ENCODE data around the gene LRCH1.

Gene LRCH1

DNA sequence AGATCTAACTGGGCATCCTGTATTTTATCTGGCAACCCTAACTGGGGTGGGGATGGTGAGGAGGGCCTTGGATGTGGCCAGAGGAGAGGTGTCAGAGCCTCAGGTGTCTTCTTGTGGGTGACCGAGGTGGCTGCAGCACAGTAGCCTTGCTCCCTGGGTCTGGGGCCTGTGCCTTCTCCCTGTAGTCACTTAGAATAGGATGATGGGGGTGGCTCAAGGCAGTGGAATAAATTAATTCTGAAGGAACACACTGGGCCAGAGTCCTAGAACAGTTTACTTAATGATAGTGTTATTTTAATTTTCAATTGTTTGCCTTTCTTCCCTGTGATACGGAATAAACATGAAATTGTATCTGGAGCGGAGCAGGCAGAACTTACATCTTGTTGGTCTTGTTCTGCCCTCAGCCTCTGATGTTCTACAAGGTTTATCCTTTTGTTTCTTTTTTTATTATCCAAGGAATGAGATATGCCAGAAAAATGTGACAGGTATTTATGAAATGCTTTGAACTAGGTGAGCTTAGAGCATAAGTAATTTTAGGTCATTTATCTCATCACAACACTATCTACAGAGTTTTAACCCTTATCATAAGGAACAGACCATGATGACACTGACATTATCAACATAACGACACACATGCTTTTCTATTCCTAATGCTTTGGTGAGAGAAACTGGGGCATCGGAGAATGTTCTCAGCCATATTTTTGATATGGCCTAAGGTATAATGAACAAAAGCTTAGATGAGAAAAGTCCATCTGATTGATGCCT is 51.4 kb downstream of the LRCH1 start:
- TF ChIP-seq, protein P1, sequence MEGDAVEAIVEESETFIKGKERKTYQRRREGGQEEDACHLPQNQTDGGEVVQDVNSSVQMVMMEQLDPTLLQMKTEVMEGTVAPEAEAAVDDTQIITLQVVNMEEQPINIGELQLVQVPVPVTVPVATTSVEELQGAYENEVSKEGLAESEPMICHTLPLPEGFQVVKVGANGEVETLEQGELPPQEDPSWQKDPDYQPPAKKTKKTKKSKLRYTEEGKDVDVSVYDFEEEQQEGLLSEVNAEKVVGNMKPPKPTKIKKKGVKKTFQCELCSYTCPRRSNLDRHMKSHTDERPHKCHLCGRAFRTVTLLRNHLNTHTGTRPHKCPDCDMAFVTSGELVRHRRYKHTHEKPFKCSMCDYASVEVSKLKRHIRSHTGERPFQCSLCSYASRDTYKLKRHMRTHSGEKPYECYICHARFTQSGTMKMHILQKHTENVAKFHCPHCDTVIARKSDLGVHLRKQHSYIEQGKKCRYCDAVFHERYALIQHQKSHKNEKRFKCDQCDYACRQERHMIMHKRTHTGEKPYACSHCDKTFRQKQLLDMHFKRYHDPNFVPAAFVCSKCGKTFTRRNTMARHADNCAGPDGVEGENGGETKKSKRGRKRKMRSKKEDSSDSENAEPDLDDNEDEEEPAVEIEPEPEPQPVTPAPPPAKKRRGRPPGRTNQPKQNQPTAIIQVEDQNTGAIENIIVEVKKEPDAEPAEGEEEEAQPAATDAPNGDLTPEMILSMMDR (IDR thresholded peaks at IDR 0.05; ENCODE audit: low read depth, low read length, missing control alignments) = no peak
- DNase-seq (ENCODE audit: low read depth) = no peak

DNA sequence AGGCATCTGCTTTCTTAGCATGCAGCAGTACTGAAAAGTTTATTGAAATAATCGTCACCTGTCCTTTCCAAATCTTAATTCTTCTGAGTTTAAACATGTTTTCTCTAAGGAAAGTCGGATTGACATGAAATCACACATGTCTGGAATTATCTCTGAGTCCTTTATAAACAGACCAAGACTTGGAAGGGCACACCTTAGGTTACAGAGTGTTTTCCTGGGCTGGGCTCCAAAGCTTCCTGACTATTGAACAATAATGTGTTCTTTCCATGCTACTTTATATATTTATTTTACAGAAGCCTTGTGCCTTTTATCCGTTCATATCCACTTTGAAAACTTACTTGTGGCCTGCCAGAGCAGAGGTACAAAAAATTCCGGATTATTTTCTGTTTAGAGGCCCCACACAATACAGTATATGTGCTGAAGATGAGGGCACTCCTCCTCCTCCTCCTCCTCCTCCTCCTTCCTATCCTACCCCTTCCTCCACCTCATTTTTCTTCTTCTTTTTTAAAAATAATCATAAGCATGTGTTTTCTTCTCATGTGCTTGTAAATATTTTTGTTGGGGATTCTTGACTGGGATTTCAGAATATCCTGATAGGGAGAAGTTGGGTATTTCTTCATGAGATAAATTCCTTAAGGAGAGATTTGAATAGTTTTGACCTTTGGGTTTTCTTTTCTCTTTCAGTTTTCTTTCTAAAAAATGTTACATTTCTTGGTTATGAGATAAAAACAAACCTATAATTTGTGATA is 52.3 kb downstream of the LRCH1 start:
- H3K4me3 ChIP-seq (ENCODE audit: low read depth, low read length) = no peak overlapping the region
- no peak for DNase-seq (ENCODE audit: low read depth)
- TF ChIP-seq, protein P1 (IDR thresholded peaks at IDR 0.05; ENCODE audit: low read depth, low read length, missing control alignments) = no peak

More for the DNA sequence above, 51.4 kb downstream of the LRCH1 start:
- no peak overlapping the region for H3K4me3 ChIP-seq (ENCODE audit: low read depth, low read length)

DNA sequence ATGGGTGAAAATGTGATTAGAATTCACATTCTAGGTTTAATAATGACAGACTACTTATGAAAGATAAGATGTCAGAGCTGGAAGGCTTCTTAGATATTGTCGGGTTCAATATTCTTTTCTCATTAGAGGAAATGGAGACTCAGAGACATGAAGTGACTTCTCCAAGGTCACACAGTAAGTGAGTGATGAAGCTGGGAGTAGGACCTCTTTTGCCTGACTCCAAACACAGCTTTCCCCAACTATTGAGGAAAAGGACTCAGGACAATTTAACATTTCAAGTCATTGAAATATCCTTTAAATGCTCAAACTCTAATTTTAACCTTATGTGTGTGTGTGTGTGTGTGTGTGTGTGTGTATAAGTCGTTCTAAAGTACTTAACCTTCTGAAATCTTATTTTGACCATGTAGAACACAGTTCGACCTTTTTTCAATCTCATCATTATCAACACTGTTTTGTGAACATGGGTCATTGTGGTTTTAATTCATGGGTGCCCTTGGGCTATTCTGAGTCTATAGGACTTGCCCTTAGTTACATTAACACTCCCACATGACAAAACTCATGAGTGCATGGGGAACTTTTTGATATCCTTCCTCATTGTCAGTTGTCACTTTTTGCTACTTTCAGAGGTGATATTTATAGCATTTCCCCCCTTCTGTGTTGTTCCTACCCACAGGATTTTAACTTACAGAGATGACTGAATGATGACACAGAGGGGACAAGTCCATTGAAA is 53.0 kb downstream of the LRCH1 start:
- no peak overlapping the region; the same call in 1 of the 2 replicates for H3K4me3 ChIP-seq (ENCODE audit: low read depth, low read length)
- TF ChIP-seq, protein P1 (IDR thresholded peaks at IDR 0.05; ENCODE audit: low read depth, low read length, missing control alignments) = no peak
- no peak for DNase-seq (ENCODE audit: low read depth)

DNA sequence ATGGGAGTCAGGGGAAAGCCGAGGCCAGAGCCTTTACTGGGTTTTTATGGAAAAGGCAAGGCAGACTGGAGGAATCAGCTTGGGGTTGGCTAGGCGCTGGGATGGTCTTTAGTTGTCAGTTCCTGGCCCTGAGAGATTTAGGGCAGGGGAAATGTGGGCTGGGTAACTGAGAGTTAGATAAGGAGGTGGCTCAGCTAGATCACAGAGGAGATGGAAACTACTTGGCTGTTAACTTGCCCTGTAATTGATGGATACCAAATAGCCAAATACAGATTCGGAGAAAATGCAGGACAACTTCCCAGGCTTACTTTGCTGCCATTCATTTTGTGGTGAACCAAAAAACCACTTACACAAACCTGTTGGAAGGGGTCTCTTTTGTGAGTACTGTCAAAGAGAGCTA is 54.0 kb downstream of the LRCH1 start:
- no peak for DNase-seq (ENCODE audit: low read depth)
- H3K4me3 ChIP-seq (ENCODE audit: low read depth, low read length) = no peak overlapping the region; the same call in 1 of the 2 replicates
- TF ChIP-seq, protein P1 (IDR thresholded peaks at IDR 0.05; ENCODE audit: low read depth, low read length, missing control alignments) = no peak

DNA sequence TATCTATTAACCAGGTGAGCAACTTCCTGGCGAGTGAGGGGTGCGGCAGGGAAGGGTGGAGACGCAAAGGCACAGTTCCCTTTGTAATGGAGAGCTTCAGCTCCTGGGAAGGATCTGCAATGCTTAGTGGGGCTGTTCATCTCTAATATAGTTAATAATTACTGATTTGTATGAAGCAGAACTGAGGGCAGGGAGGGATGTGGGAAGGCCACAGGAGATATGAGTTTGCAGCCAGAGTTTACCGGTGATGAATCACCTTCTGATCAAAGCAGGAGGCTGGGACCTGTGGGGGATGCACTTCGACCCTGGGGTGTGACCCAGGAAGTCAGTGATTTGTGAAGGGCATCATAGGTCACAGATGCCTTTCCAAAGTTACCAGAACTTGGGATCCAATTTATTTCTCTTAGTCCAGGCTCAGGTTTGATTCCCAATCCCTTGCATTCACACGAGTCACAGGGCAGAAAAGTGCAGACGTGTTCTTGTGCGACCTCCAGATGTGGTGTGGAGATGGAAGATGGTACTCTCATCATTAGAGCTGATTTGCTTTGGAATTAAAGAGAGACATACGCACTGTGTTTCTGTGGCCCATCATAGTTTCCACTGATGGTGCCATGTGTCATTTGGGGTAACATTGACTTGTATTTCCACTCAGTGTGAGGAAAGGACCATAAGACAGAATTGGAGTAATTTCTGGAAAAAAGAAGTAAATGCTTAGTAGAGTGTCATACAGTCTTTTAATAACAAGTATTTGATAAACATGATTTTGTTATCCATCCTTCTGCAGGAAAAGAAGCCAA is 55.0 kb downstream of the LRCH1 start:
- TF ChIP-seq, protein P1 (IDR thresholded peaks at IDR 0.05; ENCODE audit: low read depth, low read length, missing control alignments) = no peak

DNA sequence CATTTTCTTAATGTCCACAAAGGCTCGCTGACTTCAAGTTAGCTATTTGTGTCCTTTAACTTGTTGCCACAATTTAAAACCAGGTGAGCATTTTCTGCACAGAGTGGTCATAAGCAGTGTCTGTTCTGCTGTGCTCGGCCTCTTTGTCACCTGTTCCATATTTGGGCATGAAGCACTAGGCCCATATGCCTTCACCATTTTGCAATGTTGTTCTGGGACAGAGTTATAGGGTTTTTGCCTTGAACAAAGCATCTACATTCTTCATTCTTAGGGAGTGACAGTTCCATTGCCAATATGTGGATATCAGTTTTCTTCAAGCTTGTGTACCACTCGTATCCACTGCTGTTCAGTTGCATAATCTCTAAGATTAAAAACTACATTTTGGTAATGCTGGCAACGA is 56.1 kb downstream of the LRCH1 start:
- DNase-seq (ENCODE audit: low read depth) = no peak
- TF ChIP-seq, protein P1 (IDR thresholded peaks at IDR 0.05; ENCODE audit: low read depth, low read length, missing control alignments) = no peak

More for the DNA sequence above, 55.0 kb downstream of the LRCH1 start:
- no peak overlapping the region for H3K4me3 ChIP-seq (ENCODE audit: low read depth, low read length)
- no peak for DNase-seq (ENCODE audit: low read depth)

More for the DNA sequence above, 56.1 kb downstream of the LRCH1 start:
- no peak overlapping the region for H3K4me3 ChIP-seq (ENCODE audit: low read depth, low read length)

Data from GM12864 (cell line).